ENCODE data around the gene LRP1-AS.

- TF ChIP-seq POLR2AphosphoS5 (IDR thresholded peaks at IDR 0.05) (no peak), CTCF (IDR thresholded peaks at IDR 0.05) (no peak)
Observed at GRCh38 chr12:57173683-57174082, 26.3 kb upstream of the LRP1-AS start.
